ENCODE results near the gene KRTAP5-3. TPM values are rescaled to one million over a fixed set of nuclear protein-coding genes. Genes with fewer than 3 reads are reported as not detected.
"Not testable (repeated sequence)": the region's sequence is repeated elsewhere in the genome, so short reads cannot be mapped to it uniquely, and the experiment has no call there.

Gene KRTAP5-3
- total RNA-seq, 4 donors from 2014 or later, result not detected

GRCh38 chr11:1589996-1590395 lies 18.3 kb downstream of the KRTAP5-3 start:
- DNase-seq (ENCODE audit: low spot score) (no peak), ATAC-seq (ENCODE audit: low FRiP score) (no peak)
- TF ChIP-seq, protein P1, sequence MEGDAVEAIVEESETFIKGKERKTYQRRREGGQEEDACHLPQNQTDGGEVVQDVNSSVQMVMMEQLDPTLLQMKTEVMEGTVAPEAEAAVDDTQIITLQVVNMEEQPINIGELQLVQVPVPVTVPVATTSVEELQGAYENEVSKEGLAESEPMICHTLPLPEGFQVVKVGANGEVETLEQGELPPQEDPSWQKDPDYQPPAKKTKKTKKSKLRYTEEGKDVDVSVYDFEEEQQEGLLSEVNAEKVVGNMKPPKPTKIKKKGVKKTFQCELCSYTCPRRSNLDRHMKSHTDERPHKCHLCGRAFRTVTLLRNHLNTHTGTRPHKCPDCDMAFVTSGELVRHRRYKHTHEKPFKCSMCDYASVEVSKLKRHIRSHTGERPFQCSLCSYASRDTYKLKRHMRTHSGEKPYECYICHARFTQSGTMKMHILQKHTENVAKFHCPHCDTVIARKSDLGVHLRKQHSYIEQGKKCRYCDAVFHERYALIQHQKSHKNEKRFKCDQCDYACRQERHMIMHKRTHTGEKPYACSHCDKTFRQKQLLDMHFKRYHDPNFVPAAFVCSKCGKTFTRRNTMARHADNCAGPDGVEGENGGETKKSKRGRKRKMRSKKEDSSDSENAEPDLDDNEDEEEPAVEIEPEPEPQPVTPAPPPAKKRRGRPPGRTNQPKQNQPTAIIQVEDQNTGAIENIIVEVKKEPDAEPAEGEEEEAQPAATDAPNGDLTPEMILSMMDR (IDR thresholded peaks at IDR 0.05), result no peak

- not testable (repeated sequence) for DNase-seq (ENCODE audit: low spot score); ATAC-seq (ENCODE audit: low FRiP score)
Measured at GRCh38 chr11:1589191-1589963, 18.9 kb downstream of the KRTAP5-3 start.

DNA sequence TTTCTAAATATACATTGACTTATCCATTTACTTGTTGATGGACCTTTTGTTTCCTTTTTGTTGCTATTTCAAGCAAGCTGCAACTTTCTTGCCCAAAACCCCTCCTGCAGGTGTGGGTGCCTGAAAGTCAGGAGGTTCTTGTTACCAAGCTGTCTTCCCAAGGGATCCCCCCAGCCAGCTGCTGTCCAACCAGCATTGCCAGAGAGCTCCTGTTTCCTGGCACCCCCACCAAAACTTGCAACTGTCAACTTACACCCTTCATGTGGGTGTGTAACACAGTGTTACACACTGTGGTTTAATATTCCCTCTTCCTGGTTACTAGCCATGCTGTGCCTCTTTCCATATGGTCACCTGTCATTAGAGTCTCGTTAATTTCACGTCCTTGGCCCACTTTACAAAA lies 21.6 kb downstream of the KRTAP5-3 start:
- ATAC-seq (ENCODE audit: low FRiP score), result no peak
- no peak for DNase-seq (ENCODE audit: low spot score)
- TF ChIP-seq, protein P1 (IDR thresholded peaks at IDR 0.05), result no peak

GRCh38 chr11:1584661-1585370 lies 23.4 kb downstream of the KRTAP5-3 start, which contains the start of gene KRTAP5-1:
KRTAP5-1 (minus strand) TSS chr11:1585283; CDS start chr11:1585249, 34 bp downstream.
- not testable (repeated sequence) for ATAC-seq (ENCODE audit: low FRiP score); DNase-seq (ENCODE audit: low spot score)

- not testable (repeated sequence) for ATAC-seq (ENCODE audit: low FRiP score); DNase-seq (ENCODE audit: low spot score)
Measured at GRCh38 chr11:1582909-1583308, 25.4 kb downstream of the KRTAP5-3 start.

DNA sequence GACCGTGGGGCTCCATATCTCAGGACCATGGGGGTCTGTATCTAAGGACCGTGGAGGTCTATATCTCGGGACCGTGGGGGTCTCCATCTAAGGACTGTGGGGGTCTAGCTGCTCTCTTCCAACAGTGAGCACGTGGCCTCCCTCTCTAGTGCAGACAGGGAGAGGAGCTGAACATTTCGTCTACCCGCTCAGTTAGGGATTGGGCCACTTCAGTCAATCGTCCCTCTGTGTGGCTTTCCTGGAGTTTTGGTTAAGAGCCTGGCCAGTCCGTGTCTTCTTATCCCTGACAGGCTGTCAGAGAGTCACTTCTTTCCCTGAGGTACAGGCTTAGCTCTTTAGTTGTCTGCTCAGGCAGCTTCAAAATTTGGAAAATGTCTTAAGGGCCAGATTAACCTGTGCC lies 26.3 kb downstream of the KRTAP5-3 start:
- ATAC-seq (ENCODE audit: low FRiP score) (no peak), DNase-seq (ENCODE audit: low spot score) (no peak)
- TF ChIP-seq, protein P1 (IDR thresholded peaks at IDR 0.05), result no peak

DNA sequence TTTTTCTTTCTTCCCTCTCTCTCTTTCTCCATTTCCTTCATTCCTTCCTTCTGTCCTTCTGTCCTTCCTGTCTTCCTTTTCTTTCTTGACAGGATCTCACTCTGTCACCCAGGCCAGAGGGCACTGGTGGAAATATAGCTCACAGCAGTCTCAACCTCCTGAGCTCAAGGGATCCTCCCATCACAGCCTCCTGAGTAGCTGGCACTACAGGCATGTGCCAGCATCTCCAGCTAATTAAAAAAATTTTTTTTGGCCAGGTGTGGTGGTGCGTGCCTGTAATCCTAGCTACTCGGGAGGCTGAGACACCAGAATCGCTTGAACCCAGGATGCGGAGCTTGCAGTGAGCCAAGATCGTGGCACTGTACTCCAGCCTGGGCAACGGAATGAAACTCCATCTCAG lies 31.4 kb downstream of the KRTAP5-3 start:
- TF ChIP-seq, protein P1 (IDR thresholded peaks at IDR 0.05), result no peak
- DNase-seq (ENCODE audit: low spot score), result no peak

DNA sequence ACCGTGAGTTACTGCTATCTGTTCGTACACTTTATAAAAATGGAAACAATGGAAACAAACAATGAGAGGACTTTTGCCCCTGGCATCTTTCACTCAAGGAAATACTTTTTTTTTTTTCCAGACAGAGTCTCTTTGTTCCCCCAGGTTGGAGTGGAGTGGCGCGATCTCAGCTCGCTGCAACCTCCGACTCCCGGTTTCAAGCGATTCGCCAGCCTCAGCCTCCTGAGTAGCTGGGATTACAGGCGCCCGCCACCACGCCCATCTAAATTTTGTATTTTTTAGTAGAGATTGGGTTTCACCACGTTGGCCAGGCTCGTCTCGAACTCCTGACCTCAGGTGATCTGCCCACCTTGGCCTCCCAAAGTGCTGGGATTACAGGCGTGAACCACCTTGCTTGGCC lies 32.5 kb downstream of the KRTAP5-3 start:
- DNase-seq (ENCODE audit: low spot score); ATAC-seq (ENCODE audit: low FRiP score): not testable (repeated sequence)

More for the DNA sequence above, 31.4 kb downstream of the KRTAP5-3 start:
- no peak for ATAC-seq (ENCODE audit: low FRiP score)

DNA sequence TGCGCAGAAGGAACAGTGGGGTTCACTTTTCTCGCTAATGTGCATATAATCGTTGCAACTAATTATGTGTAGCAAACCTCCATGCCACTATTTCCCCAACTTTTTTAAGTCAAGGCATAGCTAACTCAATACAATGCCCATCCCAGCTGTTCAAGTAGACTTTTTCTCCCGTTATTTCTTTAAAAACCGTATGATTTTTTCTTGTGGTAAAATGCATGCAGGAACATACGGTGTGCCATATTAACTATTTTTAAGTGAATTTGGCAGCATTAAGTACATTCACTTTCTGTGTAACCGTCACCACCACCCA lies 33.4 kb downstream of the KRTAP5-3 start:
- TF ChIP-seq, protein P1 (IDR thresholded peaks at IDR 0.05), result no peak
- DNase-seq (ENCODE audit: low spot score) (no peak), ATAC-seq (ENCODE audit: low FRiP score) (no peak)
